GM23338 (cell line): ENCODE data around the gene RNF213.

Experiments
- CREB1 ChIP-seq: fragments of 250-450 bp; sonication (Bioruptor Pico); IDR thresholded peaks from 2 replicates; pipeline ENCODE4 v1.5.0; 2020; ENCODE audit warnings: low read depth, mild to moderate bottlenecking, moderate library complexity
- STAT1 ChIP-seq: IDR thresholded peaks from one replicate; pipeline ENCODE4 v1.6.1; 2016; ENCODE audit warnings: antibody characterized with exemption; ENCODE audit not compliant: unreplicated experiment
- TF ChIP-seq, protein P1 (sequence below), 2 experiments: fragments of 200-600 bp in 1 of 2; sonication (generic) in 1 of 2; conservative IDR thresholded peaks; 2 replicates each; pipeline versions ENCODE4 v1.5.1 to v1.6.1; 2016 to 2017; ENCODE audit warnings: antibody characterized with exemption in 2 of 2, low read depth in 2 of 2, mild to moderate bottlenecking in 2 of 2, moderate library complexity in 1 of 2

DNA sequence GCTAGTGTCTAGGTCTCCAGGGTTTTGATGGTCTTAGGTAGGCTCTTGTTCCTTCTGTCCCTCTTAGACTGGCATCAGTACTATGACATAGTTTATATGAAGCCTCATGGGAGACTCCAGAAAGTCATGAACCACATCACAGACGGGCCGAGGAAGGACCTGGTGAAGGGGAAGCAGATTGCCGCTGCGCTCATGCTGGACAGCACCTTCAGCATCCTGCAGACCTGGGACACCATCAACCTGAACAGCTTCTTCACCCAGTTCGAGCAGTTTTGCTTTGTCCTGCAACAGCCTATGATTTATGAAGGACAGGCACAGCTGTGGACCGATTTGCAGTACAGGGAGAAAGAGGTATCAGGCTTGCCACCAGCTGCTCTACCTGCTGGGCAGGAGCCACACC is 34.0 kb downstream of the RNF213 start:
- TF ChIP-seq, protein P1, sequence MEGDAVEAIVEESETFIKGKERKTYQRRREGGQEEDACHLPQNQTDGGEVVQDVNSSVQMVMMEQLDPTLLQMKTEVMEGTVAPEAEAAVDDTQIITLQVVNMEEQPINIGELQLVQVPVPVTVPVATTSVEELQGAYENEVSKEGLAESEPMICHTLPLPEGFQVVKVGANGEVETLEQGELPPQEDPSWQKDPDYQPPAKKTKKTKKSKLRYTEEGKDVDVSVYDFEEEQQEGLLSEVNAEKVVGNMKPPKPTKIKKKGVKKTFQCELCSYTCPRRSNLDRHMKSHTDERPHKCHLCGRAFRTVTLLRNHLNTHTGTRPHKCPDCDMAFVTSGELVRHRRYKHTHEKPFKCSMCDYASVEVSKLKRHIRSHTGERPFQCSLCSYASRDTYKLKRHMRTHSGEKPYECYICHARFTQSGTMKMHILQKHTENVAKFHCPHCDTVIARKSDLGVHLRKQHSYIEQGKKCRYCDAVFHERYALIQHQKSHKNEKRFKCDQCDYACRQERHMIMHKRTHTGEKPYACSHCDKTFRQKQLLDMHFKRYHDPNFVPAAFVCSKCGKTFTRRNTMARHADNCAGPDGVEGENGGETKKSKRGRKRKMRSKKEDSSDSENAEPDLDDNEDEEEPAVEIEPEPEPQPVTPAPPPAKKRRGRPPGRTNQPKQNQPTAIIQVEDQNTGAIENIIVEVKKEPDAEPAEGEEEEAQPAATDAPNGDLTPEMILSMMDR (conservative IDR thresholded peaks at IDR 0.05; ENCODE audit: low read depth in 2 of 2) = no peak
- TF ChIP-seq CREB1 = no peak
- TF ChIP-seq STAT1 = no peak
